OCI-LY1 (cell line): ENCODE measurements around the gene SCML1.

Experiments used
- H2AFZ ChIP-seq: fragments of 200-600 bp; sonication (generic), shearing (Covaris generic); 2 replicates; pipeline ENCODE4 v1.6.0; 2014; ENCODE audit warnings: antibody characterized with exemption, mild to moderate bottlenecking, low read length
- H3F3A ChIP-seq: fragments of 200-600 bp; sonication (generic), shearing (Covaris generic); 2 replicates; pipeline ENCODE4 v1.6.0; 2014; ENCODE audit warnings: mild to moderate bottlenecking, antibody characterized with exemption, low read length, moderate library complexity; ENCODE audit not compliant: insufficient read depth
- H3K27ac ChIP-seq: fragments of 200-600 bp; sonication (generic); 2 replicates; pipeline ENCODE4 v1.5.1; 2014; ENCODE audit warnings: low read length, mixed run types, mild to moderate bottlenecking, low read depth; ENCODE audit not compliant: poor library complexity, severe bottlenecking
- H3K27me3 ChIP-seq: fragments of 200-600 bp; sonication (generic); 2 replicates; pipeline ENCODE4 v1.6.0; 2014; ENCODE audit warnings: antibody characterized with exemption, mild to moderate bottlenecking, low read length, moderate library complexity; ENCODE audit not compliant: insufficient read depth
- H3K36me3 ChIP-seq: fragments of 200-600 bp; sonication (generic); 2 replicates; pipeline ENCODE4 v1.6.1; 2014; ENCODE audit warnings: mild to moderate bottlenecking, antibody characterized with exemption, low read length, moderate library complexity, mixed read lengths; ENCODE audit not compliant: insufficient read depth
- H3K4me1 ChIP-seq: fragments of 200-600 bp; sonication (generic); 2 replicates; pipeline ENCODE4 v1.5.1; 2014; ENCODE audit warnings: mild to moderate bottlenecking, low read length, moderate library complexity; ENCODE audit not compliant: insufficient read depth, severe bottlenecking
- H3K4me2 ChIP-seq: fragments of 200-600 bp; sonication (generic), shearing (Covaris generic); 2 replicates; pipeline ENCODE4 v1.6.1; 2014; ENCODE audit warnings: low read length
- H3K4me3 ChIP-seq: fragments of 200-600 bp; sonication (generic); 2 replicates; pipeline ENCODE4 v1.5.1; 2014; ENCODE audit warnings: low read length, low read depth, mild to moderate bottlenecking, mixed read lengths; ENCODE audit not compliant: poor library complexity, severe bottlenecking
- H3K79me2 ChIP-seq: fragments of 200-600 bp; shearing (Covaris generic); 2 replicates; pipeline ENCODE4 v1.6.1; 2016; ENCODE audit warnings: mixed run types, low read length, mixed read lengths; ENCODE audit not compliant: insufficient read depth
- H3K9ac ChIP-seq: fragments of 200-600 bp; sonication (generic), shearing (Covaris generic); 2 replicates; pipeline ENCODE4 v1.6.1; 2014; ENCODE audit warnings: mild to moderate bottlenecking, low read length, mixed read lengths
- H3K9me2 ChIP-seq: fragments of 200-600 bp; sonication (generic), shearing (Covaris generic); 2 replicates; pipeline ENCODE4 v1.6.1; 2014; ENCODE audit warnings: low read depth, mild to moderate bottlenecking, low read length, mixed read lengths
- H3K9me3 ChIP-seq: fragments of 200-600 bp; shearing (Covaris generic); 2 replicates; pipeline ENCODE4 v1.6.1; 2014; ENCODE audit warnings: low read length, mixed read lengths
- H4K20me1 ChIP-seq: fragments of 200-600 bp; sonication (generic), shearing (Covaris generic); 2 replicates; pipeline ENCODE4 v1.6.0; 2016; ENCODE audit warnings: mild to moderate bottlenecking, low read length; ENCODE audit not compliant: insufficient read depth
- EZH2 ChIP-seq: fragments of 200-600 bp; sonication (generic), shearing (Covaris generic); IDR thresholded peaks from 2 replicates; pipeline ENCODE4 v1.8.0; 2017; ENCODE audit warnings: borderline replicate concordance, mixed run types, mild to moderate bottlenecking, antibody characterized with exemption, low read length, moderate library complexity, mixed read lengths
- TF ChIP-seq, protein P1 (sequence below): fragments of 200-600 bp; sonication (generic), shearing (Covaris generic); IDR thresholded peaks from 2 replicates; pipeline ENCODE4 v1.5.1; 2017; ENCODE audit warnings: mild to moderate bottlenecking, antibody characterized with exemption, low read length, moderate library complexity, mixed read lengths

The SCML1 gene

DNA sequence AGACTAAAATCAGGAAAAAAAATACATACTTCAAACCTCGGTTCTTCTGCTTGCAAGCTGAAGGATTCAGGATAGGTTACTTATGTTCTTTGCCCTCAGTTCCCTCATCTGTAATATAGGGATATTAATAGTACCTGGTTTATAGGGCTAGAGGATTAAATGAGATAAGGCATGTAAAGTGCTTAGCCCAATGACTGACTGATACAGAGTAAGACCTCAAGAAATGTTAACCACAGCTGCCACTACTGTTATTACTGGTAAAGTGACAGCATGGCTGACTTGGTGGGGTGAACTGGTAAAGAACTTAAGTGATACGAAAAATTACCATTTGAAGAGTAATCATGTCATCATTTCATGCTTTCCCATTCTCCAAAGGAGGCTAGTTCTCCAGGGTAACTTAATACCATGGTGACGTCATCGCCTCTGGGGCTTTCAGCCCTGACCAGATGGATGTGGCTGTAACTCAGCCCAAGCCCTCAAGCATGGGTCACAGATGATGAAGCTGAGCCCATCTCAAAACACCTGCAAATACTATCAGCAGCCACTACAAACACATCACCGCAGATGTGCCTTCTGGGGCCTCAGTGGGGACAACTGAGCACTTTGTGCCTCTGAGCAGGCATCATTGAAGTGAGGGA is 44.5 kb upstream of the SCML1 start:
- no peak overlapping the region for H3K4me3 ChIP-seq
- H3F3A ChIP-seq, result no peaks in the 10 kb centered on the region
- H3K9me3 ChIP-seq, result no peaks in the 10 kb centered on the region
- no peak for TF ChIP-seq EZH2
- TF ChIP-seq, protein P1, sequence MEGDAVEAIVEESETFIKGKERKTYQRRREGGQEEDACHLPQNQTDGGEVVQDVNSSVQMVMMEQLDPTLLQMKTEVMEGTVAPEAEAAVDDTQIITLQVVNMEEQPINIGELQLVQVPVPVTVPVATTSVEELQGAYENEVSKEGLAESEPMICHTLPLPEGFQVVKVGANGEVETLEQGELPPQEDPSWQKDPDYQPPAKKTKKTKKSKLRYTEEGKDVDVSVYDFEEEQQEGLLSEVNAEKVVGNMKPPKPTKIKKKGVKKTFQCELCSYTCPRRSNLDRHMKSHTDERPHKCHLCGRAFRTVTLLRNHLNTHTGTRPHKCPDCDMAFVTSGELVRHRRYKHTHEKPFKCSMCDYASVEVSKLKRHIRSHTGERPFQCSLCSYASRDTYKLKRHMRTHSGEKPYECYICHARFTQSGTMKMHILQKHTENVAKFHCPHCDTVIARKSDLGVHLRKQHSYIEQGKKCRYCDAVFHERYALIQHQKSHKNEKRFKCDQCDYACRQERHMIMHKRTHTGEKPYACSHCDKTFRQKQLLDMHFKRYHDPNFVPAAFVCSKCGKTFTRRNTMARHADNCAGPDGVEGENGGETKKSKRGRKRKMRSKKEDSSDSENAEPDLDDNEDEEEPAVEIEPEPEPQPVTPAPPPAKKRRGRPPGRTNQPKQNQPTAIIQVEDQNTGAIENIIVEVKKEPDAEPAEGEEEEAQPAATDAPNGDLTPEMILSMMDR, result no peak
- H3K79me2 ChIP-seq, result no peaks in the 10 kb centered on the region
- no peaks in the 10 kb centered on the region for H3K27me3 ChIP-seq
- no peak overlapping the region for H3K9ac ChIP-seq
- H4K20me1 ChIP-seq, result no peaks in the 10 kb centered on the region
- H3K4me2 ChIP-seq, result no peak overlapping the region
- no peak overlapping the region for H3K27ac ChIP-seq
- no peaks in the 10 kb centered on the region for H3K9me2 ChIP-seq
- no peak overlapping the region for H2AFZ ChIP-seq
- H3K36me3 ChIP-seq, result no peaks in the 10 kb centered on the region
- no peaks in the 10 kb centered on the region for H3K4me1 ChIP-seq

DNA sequence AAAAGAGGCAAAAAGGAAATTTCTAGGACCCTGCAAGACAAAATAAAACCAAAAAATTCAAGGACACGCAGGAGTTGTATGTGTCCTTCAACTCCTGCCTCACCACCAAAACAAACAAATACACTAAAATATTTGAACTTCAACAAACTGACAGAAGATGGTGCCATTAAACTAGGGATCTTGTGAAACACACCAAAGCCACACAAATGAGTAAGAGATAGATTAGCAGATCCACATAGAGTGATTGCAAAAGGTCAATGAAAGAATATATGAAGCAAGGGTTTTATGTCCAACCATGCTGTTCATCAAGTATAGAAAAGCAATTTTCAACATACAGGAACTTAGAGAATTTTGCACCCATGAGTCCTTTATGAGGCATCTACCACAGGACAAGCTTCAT is 40.1 kb upstream of the SCML1 start:
- Histone ChIP-seq H3K27ac (no peak overlapping the region), H3K4me3 (no peak overlapping the region), H3K4me2 (no peak overlapping the region), H3K9me3 (no peaks in the 10 kb centered on the region), H3K9me2 (no peaks in the 10 kb centered on the region), H3K9ac (no peak overlapping the region), H3K27me3 (no peaks in the 10 kb centered on the region), H3F3A (no peaks in the 10 kb centered on the region), H2AFZ (no peak overlapping the region), H4K20me1 (no peaks in the 10 kb centered on the region), H3K79me2 (no peaks in the 10 kb centered on the region), H3K36me3 (no peaks in the 10 kb centered on the region), H3K4me1 (no peaks in the 10 kb centered on the region)
- TF ChIP-seq, protein P1, result no peak
- TF ChIP-seq EZH2, result no peak

DNA sequence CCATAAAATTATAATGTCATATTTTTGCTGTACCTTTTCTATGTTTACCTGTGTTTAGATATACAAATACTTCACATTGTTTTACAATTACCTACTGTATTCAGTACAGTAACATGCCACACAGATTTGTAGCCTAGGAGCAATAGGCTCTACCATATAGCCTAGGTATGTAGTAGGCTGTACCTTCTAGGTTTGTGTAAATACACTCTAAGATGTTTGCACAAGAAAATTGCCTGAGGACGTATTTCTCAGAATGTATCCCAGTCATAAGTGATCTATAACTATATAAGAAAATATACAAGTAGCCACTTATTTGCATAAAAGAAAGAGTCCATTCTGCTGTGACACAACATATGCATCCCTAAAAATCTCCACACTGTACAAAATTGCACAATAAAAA is 36.3 kb upstream of the SCML1 start:
- no peak overlapping the region for H3K27ac ChIP-seq
- H3K36me3 ChIP-seq, result no peaks in the 10 kb centered on the region
- H3K4me1 ChIP-seq, result no peaks in the 10 kb centered on the region
- no peak overlapping the region for H3K4me2 ChIP-seq
- no peak for TF ChIP-seq EZH2
- TF ChIP-seq, protein P1, result no peak
- H2AFZ ChIP-seq, result no peak overlapping the region
- H3K9me3 ChIP-seq, result no peaks in the 10 kb centered on the region
- no peaks in the 10 kb centered on the region for H3K27me3 ChIP-seq
- H3K79me2 ChIP-seq, result no peaks in the 10 kb centered on the region
- H3K9ac ChIP-seq, result no peak overlapping the region
- no peak overlapping the region for H3K4me3 ChIP-seq
- no peaks in the 10 kb centered on the region for H3K9me2 ChIP-seq
- no peaks in the 10 kb centered on the region for H3F3A ChIP-seq
- no peaks in the 10 kb centered on the region for H4K20me1 ChIP-seq
